Hepatocyte (in vitro differentiated cells): ENCODE measurements around the gene WTAP.

Source experiments
- CTCF ChIP-seq: fragments of 200-600 bp; sonication (generic); IDR thresholded peaks from 2 replicates; pipeline ENCODE4 v1.5.1; 2016; ENCODE audit warnings: antibody characterized with exemption, mild to moderate bottlenecking; ENCODE audit not compliant: poor library complexity
- EZH2 ChIP-seq: fragments of 200-600 bp; sonication (generic); IDR thresholded peaks from 2 replicates; pipeline ENCODE4 v1.6.1; 2016; ENCODE audit warnings: antibody characterized with exemption, mild to moderate bottlenecking, borderline replicate concordance
- EZH2phosphoT487 ChIP-seq: fragments of 200-600 bp; sonication (generic); IDR thresholded peaks from one replicate; pipeline ENCODE4 v1.6.1; 2018; ENCODE audit warnings: antibody characterized with exemption, mild to moderate bottlenecking, low read depth, moderate library complexity; ENCODE audit not compliant: unreplicated experiment, severe bottlenecking

GRCh38 chr6:159759645-159760044, 32.3 kb downstream of the WTAP start:
- TF ChIP-seq CTCF (no peak), EZH2phosphoT487 (no peak), EZH2 (no peak)
